ENCODE data around the gene DUSP9.

DNA sequence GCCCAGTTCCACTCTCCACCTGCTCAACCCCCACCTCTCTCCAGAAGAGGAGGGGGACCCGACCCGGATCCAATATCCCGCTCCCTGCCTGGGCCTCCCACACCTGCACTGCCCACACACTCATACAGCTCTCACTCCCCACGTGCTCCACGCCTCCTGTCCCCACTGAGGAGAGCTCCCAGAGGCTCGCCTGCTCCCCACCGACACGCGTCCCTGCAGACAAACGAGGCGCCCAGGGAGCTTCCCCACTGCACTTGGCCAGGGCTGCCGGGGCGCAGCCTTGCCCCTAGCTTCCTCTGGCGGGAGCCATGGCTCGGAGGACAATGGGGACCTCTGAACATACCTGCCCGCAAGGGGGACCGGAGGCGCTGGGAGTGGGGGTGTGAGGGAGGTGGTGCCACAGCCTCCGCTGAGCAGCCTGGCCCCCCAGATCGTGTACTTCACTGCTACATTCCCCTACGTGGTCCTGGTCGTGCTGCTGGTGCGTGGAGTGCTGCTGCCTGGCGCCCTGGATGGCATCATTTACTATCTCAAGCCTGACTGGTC lies 45.7 kb downstream of the DUSP9 start:
- TF ChIP-seq ARNTL (CRISPR knock-in tag; IDR thresholded peaks at IDR 0.05; ENCODE audit: borderline replicate concordance, low read depth) (no peak), PPARA (CRISPR knock-in tag; IDR thresholded peaks at IDR 0.05; ENCODE audit: borderline replicate concordance) (no peak), CSDC2 (CRISPR knock-in tag; IDR thresholded peaks at IDR 0.05) (no peak), OSR1 (CRISPR knock-in tag; IDR thresholded peaks at IDR 0.05) (no peak), ZFP30 (CRISPR knock-in tag; IDR thresholded peaks at IDR 0.05) (no peak), ZC3H10 (CRISPR knock-in tag; IDR thresholded peaks at IDR 0.05) (no peak), ESRRG (CRISPR knock-in tag; IDR thresholded peaks at IDR 0.05) (no peak)

All from SK-N-SH treated with all-trans-retinoic acid at 6 μM for 48 hours (cell line).